MM.1S (cell line): Measurements from ENCODE around the gene CCDC188.

Experiments used
- CTCF ChIP-seq: fragments of 300-600 bp; sonication (generic); IDR thresholded peaks from 2 replicates; pipeline ENCODE4 v1.5.1; 2016; ENCODE audit warnings: antibody characterized with exemption, low read length, mixed read lengths
- EZH2 ChIP-seq: fragments of 300-600 bp; sonication (generic); optimal IDR thresholded peaks from 2 replicates; pipeline ENCODE3; 2017; ENCODE audit warnings: low read depth, mild to moderate bottlenecking, antibody characterized with exemption, low read length, mixed read lengths
- EZH2phosphoT487 ChIP-seq: fragments of 300-600 bp; sonication (generic); IDR thresholded peaks from 2 replicates; pipeline ENCODE4 v1.6.1; 2018; ENCODE audit warnings: antibody characterized with exemption, low read length

GRCh38 chr22:20114506-20115475, 36.1 kb downstream of the CCDC188 start:
- TF ChIP-seq CTCF (no peak), EZH2phosphoT487 (no peak), EZH2 (no peak)
